A673 (cell line): ENCODE results near the gene PPP1CA.

Experiments
- CTCF ChIP-seq: fragments of 300-800, 200-600 bp; sonication (generic); conservative IDR thresholded peaks from 2 replicates; pipeline ENCODE4 v1.5.1; 2017; ENCODE audit warnings: low read depth, mild to moderate bottlenecking, antibody characterized with exemption, low read length, moderate library complexity, mixed read lengths
- EZH2 ChIP-seq: fragments of 200-600 bp; sonication (generic); IDR thresholded peaks from 2 replicates; pipeline ENCODE4 v1.6.1; 2017; ENCODE audit warnings: borderline replicate concordance, low read depth, mild to moderate bottlenecking, mixed read lengths, antibody characterized with exemption, low read length; ENCODE audit not compliant: poor library complexity, severe bottlenecking

- TF ChIP-seq EZH2 (no peak), CTCF (no peak)
Measured at GRCh38 chr11:67379061-67380058, 22.3 kb downstream of the PPP1CA start.
